HepG2 (cell line): Measurements from ENCODE around the gene GNG7. TPM values are rescaled to one million over a fixed set of nuclear protein-coding genes. Genes with fewer than 3 reads are reported as not detected.

Experiments
- ARID4A ChIP-seq: sonication (generic); formaldehyde crosslinking; IDR thresholded peaks from 2 replicates; pipeline ENCODE4 v1.5.0; 2020; ENCODE audit warnings: mild to moderate bottlenecking, missing genetic modification reagents, borderline replicate concordance
- CENPX ChIP-seq: sonication (generic); formaldehyde crosslinking; IDR thresholded peaks from 2 replicates; pipeline ENCODE4 v1.9.0; 2021; ENCODE audit warnings: mild to moderate bottlenecking, missing genetic modification reagents, moderate library complexity
- CREBL2 ChIP-seq: sonication (generic); formaldehyde crosslinking; IDR thresholded peaks from 2 replicates; pipeline ENCODE4 v1.8.1; 2023; ENCODE audit warnings: missing genetic modification reagents, mild to moderate bottlenecking, borderline replicate concordance
- DBP ChIP-seq: sonication (generic); formaldehyde crosslinking; IDR thresholded peaks from 2 replicates; pipeline ENCODE4 v1.4.0; 2020; ENCODE audit warnings: missing genetic modification reagents; ENCODE audit errors: not compliant biosample characterization
- EED ChIP-seq: sonication (generic); formaldehyde crosslinking; IDR thresholded peaks from 2 replicates; pipeline ENCODE4 v1.5.0; 2020; ENCODE audit warnings: mild to moderate bottlenecking, missing genetic modification reagents
- HMGXB3 ChIP-seq: sonication (generic); formaldehyde crosslinking; IDR thresholded peaks from 2 replicates; pipeline ENCODE4 v1.4.0; 2020; ENCODE audit warnings: missing genetic modification reagents, borderline replicate concordance
- HNRNPK ChIP-seq: fragments of 200-400 bp; formaldehyde crosslinking; IDR thresholded peaks from 2 replicates; pipeline ENCODE4 v1.6.1; 2018; ENCODE audit warnings: low read length, low read depth, moderate library complexity, mild to moderate bottlenecking; ENCODE audit not compliant: poor library complexity, severe bottlenecking
- TBX2 ChIP-seq: sonication (generic); formaldehyde crosslinking; IDR thresholded peaks from 2 replicates; pipeline ENCODE4 v1.5.0; 2020; ENCODE audit warnings: missing genetic modification reagents, mild to moderate bottlenecking, borderline replicate concordance
- TMF1 ChIP-seq: sonication (generic); formaldehyde crosslinking; IDR thresholded peaks from 2 replicates; pipeline ENCODE4 v1.8.1; 2022; ENCODE audit warnings: low read depth, missing genetic modification reagents
- ZFP62 ChIP-seq: sonication (generic); formaldehyde crosslinking; IDR thresholded peaks from 2 replicates; pipeline ENCODE4 v1.4.0; 2020; ENCODE audit warnings: missing genetic modification reagents
- ZNF256 ChIP-seq: sonication (generic); formaldehyde crosslinking; conservative IDR thresholded peaks from 2 replicates; pipeline ENCODE4 v1.4.0; 2020; ENCODE audit warnings: missing genetic modification reagents
- ZNF691 ChIP-seq: sonication (generic); formaldehyde crosslinking; IDR thresholded peaks from 2 replicates; pipeline ENCODE4 v1.4.0; 2020; ENCODE audit warnings: missing genetic modification reagents, low read depth, mild to moderate bottlenecking, borderline replicate concordance
- ZNF710 ChIP-seq: sonication (generic); formaldehyde crosslinking; IDR thresholded peaks from 2 replicates; pipeline ENCODE4 v1.5.0; 2020; ENCODE audit warnings: mild to moderate bottlenecking, missing genetic modification reagents, borderline replicate concordance
- ZNF777 ChIP-seq: sonication (generic); formaldehyde crosslinking; IDR thresholded peaks from 2 replicates; pipeline ENCODE4 v1.4.0; 2020; ENCODE audit warnings: missing genetic modification reagents
- ZNF883 ChIP-seq: sonication (generic); formaldehyde crosslinking; IDR thresholded peaks from 2 replicates; pipeline ENCODE4 v1.5.1; 2020; ENCODE audit warnings: mild to moderate bottlenecking, missing genetic modification reagents; ENCODE audit errors: not compliant biosample characterization
- polyA plus RNA-seq, 8 experiments: library from polyadenylated mRNA; depleted of rRNA in 3 of 8; stranded (reverse) in 7 of 8; unstranded in 1 of 8; fragments of >200 nt; fragmentation: Illumina TruSeq in 4 of 8; extraction: Trizol in 4 of 8; gene quantifications; 2 replicates each; pipeline versions ENCODE4 v1.2.1 to v1.2.3, GENCODE V29; 2011 to 2016; ENCODE audit warnings: low read depth in 4 of 8, missing spikeins in 1 of 8, mixed read lengths in 1 of 8; ENCODE audit not compliant: insufficient read depth in 1 of 8
- total RNA-seq, 5 experiments: library from RNA; depleted of rRNA; stranded (reverse); fragments of >200 nt; fragmentation: Illumina TruSeq; extraction: Trizol; gene quantifications; 2 replicates each; pipeline ENCODE4 v1.2.3, GENCODE V29; 2016; ENCODE audit warnings: low read depth in 1 of 5

Gene GNG7
- total and polyA plus RNA-seq, 2 of the 13 experiments (the other 11 are each of a cell fraction or from before 2014, with no cell fraction given): 1.4 to 3.3 TPM

GRCh38 chr19:2575734-2576481 lies 126.6 kb downstream of the GNG7 start (continued):
- TF ChIP-seq HMGXB3 (CRISPR knock-in tag) (no peak), TMF1 (CRISPR knock-in tag) (no peak), ZNF256 (CRISPR knock-in tag) (no peak), HNRNPK (no peak), ZNF777 (CRISPR knock-in tag) (peak; percentile 38; the same call in 1 of the 2 replicates), EED (no peak), TBX2 (CRISPR knock-in tag) (peak; percentile 84), ZNF691 (peak; percentile 95), ARID4A (CRISPR knock-in tag) (peak; percentile 33), CREBL2 (no peak; the same call in 1 of the 2 replicates), CENPX (CRISPR knock-in tag) (no peak), DBP (CRISPR knock-in tag) (no peak), ZNF710 (CRISPR knock-in tag) (0 out of 2 replicates have a peak, but pooled peaks have one; percentile 21), ZFP62 (no peak), ZNF883 (CRISPR knock-in tag) (peak; percentile 66)
